BLaER1 (cell line): ENCODE results near the gene TTBK2.

ENCODE experiments used
- H3K27ac ChIP-seq: shearing (Covaris generic); formaldehyde crosslinking; 2 replicates; pipeline ENCODE4 v1.8.1; 2022
- H3K27me3 ChIP-seq: shearing (Covaris generic); formaldehyde crosslinking; 2 replicates; pipeline ENCODE4 v1.8.1; 2022
- H3K36me3 ChIP-seq: shearing (Covaris generic); formaldehyde crosslinking; 2 replicates; pipeline ENCODE4 v1.8.1; 2022
- H3K4me1 ChIP-seq: shearing (Covaris generic); formaldehyde crosslinking; 2 replicates; pipeline ENCODE4 v1.8.1; 2022
- H3K4me2 ChIP-seq: shearing (Covaris generic); formaldehyde crosslinking; 2 replicates; pipeline ENCODE4 v1.8.1; 2022
- H3K4me3 ChIP-seq: shearing (Covaris generic); formaldehyde crosslinking; 2 replicates; pipeline ENCODE4 v1.8.1; 2022
- H3K9ac ChIP-seq: shearing (Covaris generic); formaldehyde crosslinking; 2 replicates; pipeline ENCODE4 v1.8.1; 2022
- H3K9me3 ChIP-seq: shearing (Covaris generic); formaldehyde crosslinking; 2 replicates; pipeline ENCODE4 v1.8.1; 2022
- H4K20me1 ChIP-seq: shearing (Covaris generic); formaldehyde crosslinking; 2 replicates; pipeline ENCODE4 v1.8.1; 2022
- Cebpa-rat ChIP-seq: shearing (Covaris generic); IDR thresholded peaks from 2 replicates; pipeline ENCODE4 v1.8.1; 2022

Gene TTBK2

GRCh38 chr15:42724276-42724675 is 196.3 kb downstream of the TTBK2 start:
- Histone ChIP-seq H3K27ac (no peak overlapping the region), H4K20me1 (peaks cover 27% of the 10 kb centered on the region; the same call in 1 of the 2 replicates), H3K4me3 (no peak overlapping the region), H3K27me3 (no peaks in the 10 kb centered on the region), H3K36me3 (peaks cover 99% of the 10 kb centered on the region), H3K9ac (no peak overlapping the region), H3K4me1 (peaks cover 9% of the 10 kb centered on the region), H3K9me3 (no peaks in the 10 kb centered on the region), H3K4me2 (no peak overlapping the region)
- TF ChIP-seq Cebpa-rat, result no peak

GRCh38 chr15:42723068-42723467 is 197.5 kb downstream of the TTBK2 start:
- Histone ChIP-seq H3K36me3 (peaks cover 99% of the 10 kb centered on the region), H3K9ac (no peak overlapping the region), H3K27me3 (no peaks in the 10 kb centered on the region), H3K4me2 (no peak overlapping the region), H3K4me1 (peaks cover 18% of the 10 kb centered on the region), H3K9me3 (no peaks in the 10 kb centered on the region), H3K27ac (no peak overlapping the region), H4K20me1 (peaks cover 21% of the 10 kb centered on the region; the same call in 1 of the 2 replicates), H3K4me3 (no peak overlapping the region)
- no peak for TF ChIP-seq Cebpa-rat

GRCh38 chr15:42721916-42722315 is 198.7 kb downstream of the TTBK2 start:
- TF ChIP-seq Cebpa-rat, result no peak
- H3K36me3 ChIP-seq, result peaks cover 99% of the 10 kb centered on the region
- H3K27me3 ChIP-seq, result no peaks in the 10 kb centered on the region
- no peak overlapping the region for H3K4me3 ChIP-seq
- no peak overlapping the region for H3K4me2 ChIP-seq
- no peaks in the 10 kb centered on the region for H3K9me3 ChIP-seq
- peaks cover 18% of the 10 kb centered on the region for H3K4me1 ChIP-seq
- H4K20me1 ChIP-seq, result peaks cover 9% of the 10 kb centered on the region; the same call in 1 of the 2 replicates
- no peak overlapping the region for H3K9ac ChIP-seq
- no peak overlapping the region for H3K27ac ChIP-seq

GRCh38 chr15:42721016-42721415 is 199.6 kb downstream of the TTBK2 start:
- Histone ChIP-seq H3K4me2 (no peak overlapping the region), H3K27ac (no peak overlapping the region), H3K4me3 (no peak overlapping the region), H3K36me3 (peaks cover 98% of the 10 kb centered on the region), H3K9ac (no peak overlapping the region), H4K20me1 (peaks cover under 1% of the 10 kb centered on the region; the same call in 1 of the 2 replicates), H3K9me3 (no peaks in the 10 kb centered on the region), H3K4me1 (peaks cover 18% of the 10 kb centered on the region), H3K27me3 (no peaks in the 10 kb centered on the region)
- TF ChIP-seq Cebpa-rat, result no peak

GRCh38 chr15:42720071-42720470 is 200.5 kb downstream of the TTBK2 start:
- no peak for TF ChIP-seq Cebpa-rat
- H3K36me3 ChIP-seq, result peaks cover 91% of the 10 kb centered on the region
- H4K20me1 ChIP-seq, result no peaks in the 10 kb centered on the region; the same call in 1 of the 2 replicates

GRCh38 chr15:42719043-42719442 is 201.5 kb downstream of the TTBK2 start:
- no peaks in the 10 kb centered on the region for H4K20me1 ChIP-seq
- H3K4me1 ChIP-seq, result peaks cover 18% of the 10 kb centered on the region
- no peak overlapping the region for H3K4me2 ChIP-seq
- no peak overlapping the region for H3K27ac ChIP-seq
- H3K4me3 ChIP-seq, result no peak overlapping the region
- no peaks in the 10 kb centered on the region for H3K9me3 ChIP-seq
- TF ChIP-seq Cebpa-rat, result no peak
- no peaks in the 10 kb centered on the region for H3K27me3 ChIP-seq
- H3K36me3 ChIP-seq, result peaks cover 81% of the 10 kb centered on the region
- no peak overlapping the region for H3K9ac ChIP-seq

More at GRCh38 chr15:42720071-42720470, 200.5 kb downstream of the TTBK2 start:
- Histone ChIP-seq H3K4me2 (no peak overlapping the region), H3K27ac (no peak overlapping the region), H3K9me3 (no peaks in the 10 kb centered on the region), H3K9ac (no peak overlapping the region), H3K27me3 (no peaks in the 10 kb centered on the region), H3K4me1 (peaks cover 18% of the 10 kb centered on the region), H3K4me3 (no peak overlapping the region)

GRCh38 chr15:42716626-42717025 is 204.0 kb downstream of the TTBK2 start:
- Histone ChIP-seq H3K4me2 (no peak overlapping the region), H3K27ac (no peak overlapping the region), H3K9ac (no peak overlapping the region), H3K36me3 (peaks cover 57% of the 10 kb centered on the region), H4K20me1 (no peaks in the 10 kb centered on the region), H3K27me3 (no peaks in the 10 kb centered on the region), H3K4me3 (no peak overlapping the region), H3K4me1 (peaks cover 11% of the 10 kb centered on the region), H3K9me3 (no peaks in the 10 kb centered on the region)
- TF ChIP-seq Cebpa-rat, result no peak

- Histone ChIP-seq H3K4me1 (peaks cover 9% of the 10 kb centered on the region), H3K27ac (no peak overlapping the region), H3K9ac (no peak overlapping the region), H4K20me1 (no peaks in the 10 kb centered on the region), H3K9me3 (no peaks in the 10 kb centered on the region), H3K27me3 (no peaks in the 10 kb centered on the region), H3K4me2 (no peak overlapping the region), H3K4me3 (no peak overlapping the region), H3K36me3 (peaks cover 54% of the 10 kb centered on the region)
- TF ChIP-seq Cebpa-rat, result no peak
Observed at GRCh38 chr15:42716125-42716524, 204.5 kb downstream of the TTBK2 start.

GRCh38 chr15:42712584-42712983 is 208.0 kb downstream of the TTBK2 start:
- Histone ChIP-seq H3K27ac (no peak overlapping the region), H3K4me3 (no peak overlapping the region), H3K9ac (no peak overlapping the region), H3K4me1 (no peaks in the 10 kb centered on the region), H3K9me3 (no peaks in the 10 kb centered on the region), H3K4me2 (no peak overlapping the region), H3K27me3 (no peaks in the 10 kb centered on the region), H3K36me3 (peaks cover 33% of the 10 kb centered on the region), H4K20me1 (no peaks in the 10 kb centered on the region)
- TF ChIP-seq Cebpa-rat, result no peak

- Histone ChIP-seq H3K27ac (no peak overlapping the region), H3K9me3 (no peaks in the 10 kb centered on the region), H4K20me1 (no peaks in the 10 kb centered on the region), H3K4me1 (no peaks in the 10 kb centered on the region), H3K9ac (no peak overlapping the region), H3K27me3 (no peaks in the 10 kb centered on the region), H3K36me3 (peaks cover 25% of the 10 kb centered on the region), H3K4me2 (no peak overlapping the region), H3K4me3 (no peak overlapping the region)
- no peak for TF ChIP-seq Cebpa-rat
Observed at GRCh38 chr15:42711746-42712145, 208.8 kb downstream of the TTBK2 start.

GRCh38 chr15:42710662-42711061 is 209.9 kb downstream of the TTBK2 start:
- H3K9me3 ChIP-seq, result no peaks in the 10 kb centered on the region
- no peaks in the 10 kb centered on the region for H4K20me1 ChIP-seq
- peaks cover 23% of the 10 kb centered on the region for H3K36me3 ChIP-seq
- no peak overlapping the region for H3K27ac ChIP-seq
- H3K27me3 ChIP-seq, result no peaks in the 10 kb centered on the region
- H3K4me3 ChIP-seq, result no peak overlapping the region
- H3K4me2 ChIP-seq, result no peak overlapping the region
- TF ChIP-seq Cebpa-rat, result no peak
- H3K9ac ChIP-seq, result no peak overlapping the region
- no peaks in the 10 kb centered on the region for H3K4me1 ChIP-seq
